H1 (cell line): ENCODE results near the gene DYNLRB1. TPM values are rescaled to one million over a fixed set of nuclear protein-coding genes. Genes with fewer than 3 reads are reported as not detected.

Experiments
- CTCF ChIA-PET: fragments of 300-600 bp; sonication (Branson Sonifier 250); formaldehyde crosslinking; loops from one replicate; lab custom pipeline; 2021; ENCODE audit not compliant: partially characterized antibody; lab: Charles Lee
- POLR2A ChIA-PET: fragments of 300-600 bp; sonication (Branson Sonifier 250); formaldehyde crosslinking; loops from one replicate; lab custom pipeline; 2021; ENCODE audit warnings: inconsistent platforms; ENCODE audit not compliant: partially characterized antibody; lab: Charles Lee
- DNase-seq, 2 experiments: peaks; one replicate each; pipeline versions ENCODE4 v3.0.0 to v3.0.0-alpha.2; 2010 to 2022; ENCODE audit warnings: low spot score in 2 of 2, low read depth in 1 of 2, mixed read lengths in 1 of 2
- FAIRE-seq: peaks from 2 replicates; lab custom pipeline; 2011; peaks lifted over from hg19 to GRCh38; lab: Jason Lieb, UNC
- H2AFZ ChIP-seq: 2 replicates; pipeline ENCODE4 v1.8.1; 2012; ENCODE audit warnings: low read length, inconsistent platforms
- H2AK5ac ChIP-seq: 2 replicates; pipeline ENCODE4 v1.6.1; 2013; ENCODE audit warnings: low read depth, low read length
- H2BK120ac ChIP-seq: replicated peaks from 2 replicates; pipeline ENCODE3; 2013; ENCODE audit warnings: low read depth, low read length, inconsistent platforms
- H2BK12ac ChIP-seq: 2 replicates; pipeline ENCODE4 v1.6.1; 2013; ENCODE audit warnings: low read depth, low read length
- H2BK15ac ChIP-seq: 2 replicates; pipeline ENCODE4 v1.6.1; 2013; ENCODE audit warnings: low read length
- H2BK20ac ChIP-seq: 2 replicates; pipeline ENCODE4 v1.6.1; 2013; ENCODE audit warnings: low read length
- H2BK5ac ChIP-seq: 2 replicates; pipeline ENCODE4 v1.6.1; 2013; ENCODE audit warnings: low read depth, low read length
- H3K14ac ChIP-seq: 2 replicates; pipeline ENCODE4 v1.6.1; 2013; ENCODE audit warnings: inconsistent platforms; ENCODE audit not compliant: insufficient read length
- H3K18ac ChIP-seq: 2 replicates; pipeline ENCODE4 v1.6.1; 2013; ENCODE audit warnings: low read length; ENCODE audit errors: extremely low read depth
- H3K23ac ChIP-seq: 2 replicates; pipeline ENCODE4 v1.6.1; 2013; ENCODE audit warnings: inconsistent platforms; ENCODE audit not compliant: insufficient read length
- H3K23me2 ChIP-seq: 2 replicates; pipeline ENCODE4 v1.6.1; 2013; ENCODE audit warnings: low read depth, low read length
- H3K27ac ChIP-seq: 2 replicates; pipeline ENCODE4 v1.6.1; 2011; ENCODE audit warnings: low read depth, low read length, inconsistent platforms
- H3K27me3 ChIP-seq, 4 experiments: replicated peaks in 1 of 4; 1 replicate in 1 of 4; 2 replicates in 3 of 4; pipeline versions ENCODE4 v1.6.1 to v1.8.1; 2011 to 2013; ENCODE audit warnings: low read length in 3 of 4, mild to moderate bottlenecking in 3 of 4, inconsistent platforms in 2 of 4, mixed read lengths in 2 of 4, moderate library complexity in 1 of 4; ENCODE audit not compliant: control insufficient read depth in 3 of 4, insufficient read depth in 3 of 4; ENCODE audit errors: extremely low read depth in 1 of 4
- H3K36me3 ChIP-seq, 4 experiments: 2 replicates each; pipeline versions ENCODE4 v1.6.1 to v1.8.1; 2011 to 2013; ENCODE audit warnings: mild to moderate bottlenecking in 4 of 4, low read length in 3 of 4, moderate library complexity in 2 of 4, control low read depth in 1 of 4, inconsistent platforms in 1 of 4; ENCODE audit not compliant: insufficient read depth in 4 of 4, control insufficient read depth in 2 of 4
- H3K4ac ChIP-seq: replicated peaks from 2 replicates; pipeline ENCODE3; 2013; ENCODE audit warnings: low read length, low read depth, mixed read lengths, inconsistent platforms; ENCODE audit not compliant: insufficient read length
- H3K4me1 ChIP-seq, 4 experiments: replicated peaks in 1 of 4; 1 replicate in 1 of 4; 2 replicates in 3 of 4; pipeline versions ENCODE4 v1.6.1 to v1.8.1; 2011 to 2013; ENCODE audit warnings: low read length in 3 of 4, inconsistent platforms in 2 of 4, mixed read lengths in 1 of 4; ENCODE audit not compliant: insufficient read depth in 4 of 4, control insufficient read depth in 3 of 4
- H3K4me2 ChIP-seq, 2 experiments: 2 replicates each; pipeline versions ENCODE4 v1.6.1 to v1.8.1; 2011 to 2013; ENCODE audit warnings: low read depth in 2 of 2, low read length in 2 of 2, control low read depth in 1 of 2, inconsistent platforms in 1 of 2, mild to moderate bottlenecking in 1 of 2; ENCODE audit not compliant: insufficient read depth in 1 of 2
- H3K4me3 ChIP-seq, 4 experiments: fragments of 200-600, 300-600 bp in 1 of 4; sonication (generic), shearing (Covaris generic), sonication (Bioruptor Twin) in 1 of 4; 2 replicates each; pipeline versions ENCODE4 v1.5.1 to v1.8.1; 2011 to 2016; ENCODE audit warnings: low read length in 4 of 4, low read depth in 3 of 4, control low read depth in 2 of 4, inconsistent platforms in 2 of 4, mild to moderate bottlenecking in 2 of 4, mixed read lengths in 1 of 4, moderate library complexity in 1 of 4; ENCODE audit not compliant: insufficient read depth in 2 of 4; ENCODE audit errors: extremely low read depth in 1 of 4
- H3K56ac ChIP-seq: replicated peaks from 2 replicates; pipeline ENCODE3; 2013; ENCODE audit warnings: low read depth, mild to moderate bottlenecking, mixed read lengths, low read length, inconsistent platforms; ENCODE audit not compliant: insufficient read length
- H3K79me1 ChIP-seq: 2 replicates; pipeline ENCODE4 v1.6.1; 2013; ENCODE audit warnings: low read depth, low read length, control low read depth
- H3K79me2 ChIP-seq, 2 experiments: 2 replicates each; pipeline versions ENCODE4 v1.6.1 to v1.8.1; 2012 to 2013; ENCODE audit warnings: low read length in 2 of 2, mild to moderate bottlenecking in 2 of 2, inconsistent platforms in 1 of 2; ENCODE audit not compliant: insufficient read depth in 2 of 2, control insufficient read depth in 1 of 2
- H3K9ac ChIP-seq, 4 experiments: replicated peaks in 1 of 4; 1 replicate in 1 of 4; 2 replicates in 3 of 4; pipeline versions ENCODE4 v1.6.1 to v1.8.1; 2011 to 2013; ENCODE audit warnings: low read depth in 3 of 4, low read length in 3 of 4, control low read depth in 2 of 4, mild to moderate bottlenecking in 2 of 4, moderate library complexity in 2 of 4, inconsistent platforms in 1 of 4; ENCODE audit errors: extremely low read depth in 1 of 4
- H3K9me3 ChIP-seq, 2 experiments: 2 replicates each; pipeline versions ENCODE4 v1.6.1 to v1.8.1; 2012 to 2013; ENCODE audit warnings: mild to moderate bottlenecking in 2 of 2, moderate library complexity in 2 of 2, control low read depth in 1 of 2, inconsistent platforms in 1 of 2, low read depth in 1 of 2, low read length in 1 of 2, mixed read lengths in 1 of 2; ENCODE audit not compliant: insufficient read depth in 2 of 2
- H4K20me1 ChIP-seq, 2 experiments: replicated peaks in 1 of 2; 2 replicates each; pipeline versions ENCODE3 to v1.8.1; 2011 to 2013; ENCODE audit warnings: inconsistent platforms in 2 of 2, low read length in 2 of 2, mild to moderate bottlenecking in 1 of 2; ENCODE audit not compliant: insufficient read depth in 2 of 2, control insufficient read depth in 1 of 2
- H4K5ac ChIP-seq: 2 replicates; pipeline ENCODE4 v1.6.1; 2013; ENCODE audit warnings: low read length, low read depth, mixed read lengths, inconsistent platforms; ENCODE audit not compliant: insufficient read length
- H4K8ac ChIP-seq: 2 replicates; pipeline ENCODE4 v1.8.0; 2013; ENCODE audit warnings: mild to moderate bottlenecking, moderate library complexity, low read length, inconsistent platforms; ENCODE audit not compliant: insufficient read depth; ENCODE audit errors: extremely low read depth
- H4K91ac ChIP-seq: replicated peaks from 2 replicates; pipeline ENCODE3; 2013; ENCODE audit warnings: low read length, mixed read lengths, inconsistent platforms; ENCODE audit not compliant: insufficient read length
- BACH1 ChIP-seq: IDR thresholded peaks from 2 replicates; pipeline ENCODE4 v1.6.1; 2012; ENCODE audit warnings: low read length, improper control_type of control experiment
- JUND ChIP-seq: IDR thresholded peaks from 2 replicates; pipeline ENCODE4 v1.6.1; 2011; ENCODE audit warnings: mild to moderate bottlenecking, improper control_type of control experiment, low read length
- KDM4A ChIP-seq: IDR thresholded peaks from one replicate; pipeline ENCODE4 v1.7.1; 2012; ENCODE audit warnings: low read depth, mild to moderate bottlenecking, moderate library complexity, low read length, inconsistent platforms; ENCODE audit not compliant: severe bottlenecking
- POLR2A ChIP-seq, 2 experiments: IDR thresholded peaks; 1 replicate in 1 of 2; 2 replicates in 1 of 2; pipeline ENCODE4 v1.6.1; 2011; ENCODE audit warnings: low read depth in 2 of 2, low read length in 2 of 2, mild to moderate bottlenecking in 2 of 2; ENCODE audit errors: control extremely low read depth in 1 of 2
- POLR2AphosphoS5 ChIP-seq: IDR thresholded peaks from 2 replicates; pipeline ENCODE4 v1.6.1; 2011; ENCODE audit warnings: low read depth, low read length
- SRF ChIP-seq: IDR thresholded peaks from 2 replicates; pipeline ENCODE4 v1.6.1; 2011; ENCODE audit warnings: mild to moderate bottlenecking, low read depth, low read length, moderate library complexity
- SUZ12 ChIP-seq: fragments of 200-600 bp; sonication (generic); IDR thresholded peaks from 2 replicates; pipeline ENCODE4 v1.6.1; 2012; ENCODE audit warnings: mild to moderate bottlenecking, inconsistent platforms, low read length, moderate library complexity, mixed read lengths
- TAF7 ChIP-seq: optimal IDR thresholded peaks from 2 replicates; pipeline ENCODE3; 2011; ENCODE audit warnings: low read depth, mild to moderate bottlenecking, inconsistent platforms, low read length, moderate library complexity, borderline replicate concordance
- WGBS, 2 experiments: shearing (Covaris generic) in 1 of 2; methylation state at CpG; one replicate each; pipeline versions ENCODE4 v1.1.6 to v1.1.7; 2013 to 2015; ENCODE audit warnings: low lambda C conversion rate in 2 of 2, mixed read lengths in 2 of 2, inconsistent platforms in 1 of 2, low coverage in 1 of 2, missing lambda C conversion rate in 1 of 2; ENCODE audit not compliant: insufficient replicate concordance in 2 of 2, insufficient coverage in 1 of 2, insufficient read length in 1 of 2; ENCODE audit errors: extremely low coverage in 1 of 2, missing lambda C conversion rate in 1 of 2; 5-methylcytosine and 5-hydroxymethylcytosine counted together
- polyA plus RNA-seq, 7 experiments: library from polyadenylated mRNA; depleted of rRNA in 3 of 7; stranded (reverse) in 5 of 7; unstranded in 2 of 7; fragments of >200 nt in 5 of 7; fragments of 200-250 nt in 2 of 7; gene quantifications; 1 replicate in 5 of 7; 2 replicates in 1 of 7; 4 replicates in 1 of 7; pipeline versions ENCODE4 v1.2.1 to v1.2.3, GENCODE V29; 2011 to 2013; ENCODE audit warnings: missing spikeins in 2 of 7, mixed read lengths in 2 of 7
- total RNA-seq: library from RNA; stranded (reverse); fragmentation: NEBNext Ultra II Directional; extraction: Animal tissue kit (Norgen Biotek cat#: 25700); gene quantifications from 2 replicates; pipeline ENCODE4 v1.2.1, GENCODE V29; 2021

Gene DYNLRB1
- total and polyA plus RNA-seq, 2 of the 8 experiments (the other 6 are each of a cell fraction or from before 2014, with no cell fraction given), result 109 to 214 TPM

DNA sequence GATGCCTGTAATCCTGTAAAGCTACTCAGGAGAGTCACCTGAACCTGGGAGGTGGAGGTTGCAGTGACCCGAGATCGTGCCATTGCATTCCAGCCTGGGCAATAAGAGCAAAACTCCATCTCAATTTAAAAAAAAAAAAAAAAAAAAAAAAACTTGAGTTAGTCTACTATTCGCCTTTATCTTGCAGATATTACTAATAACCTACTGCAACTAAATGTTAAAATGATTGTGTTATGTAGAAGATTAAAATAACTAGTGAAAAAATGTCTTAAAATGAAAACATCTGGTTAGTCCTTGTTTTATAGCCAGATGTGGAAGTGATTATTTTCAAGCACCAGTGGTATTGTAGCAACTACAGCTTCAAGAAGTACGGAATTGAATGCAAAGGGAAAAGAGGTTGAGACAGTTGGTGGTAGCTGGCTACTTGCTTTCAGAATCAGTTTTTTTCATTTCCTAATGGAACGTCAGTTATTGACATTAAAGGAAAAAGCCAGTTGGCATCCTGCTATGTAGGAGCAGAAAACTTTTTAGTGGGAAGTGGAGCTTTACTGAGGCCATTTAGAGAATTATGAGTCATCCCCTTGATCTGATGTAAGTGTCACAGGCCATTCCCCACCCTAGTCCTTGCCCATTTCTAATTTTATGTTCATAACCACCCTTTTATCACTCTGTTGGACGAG lies 43.8 kb upstream of the DYNLRB1 start:
- H3K18ac ChIP-seq, result no peak overlapping the region
- H3K9me3 ChIP-seq, result peaks cover 0 to 7% of the 10 kb centered on the region in 2 experiments; a peak in 1 of 4 replicates
- peaks cover 1 to 3% of the 10 kb centered on the region in 2 experiments for H4K20me1 ChIP-seq
- POLR2A ChIA-PET, result interaction anchor here (1.4 kb wide), 1 partner anchor 160 kb away, joined by 4 read pairs; no protein-coding TSS in a partner anchor
- H4K5ac ChIP-seq, result no peak overlapping the region
- H2BK20ac ChIP-seq, result no peak overlapping the region
- no peak for FAIRE-seq
- H3K4me1 ChIP-seq, result no peaks in the 10 kb centered on the region
- no peak for DNase-seq
- no peak overlapping the region for H3K14ac ChIP-seq
- H4K91ac ChIP-seq, result no peak overlapping the region
- TF ChIP-seq POLR2AphosphoS5 (no peak), TAF7 (no peak), KDM4A (no peak), SUZ12 (no peak), SRF (no peak), BACH1 (no peak), JUND (no peak), POLR2A (IDR thresholded peaks at IDR 0.05; ENCODE audit: control extremely low read depth in 1 of 2, low read depth in 2 of 2, low read length in 2 of 2) (no peak)
- H2BK15ac ChIP-seq, result no peak overlapping the region
- H2BK12ac ChIP-seq, result no peak overlapping the region
- no peak overlapping the region for H2BK120ac ChIP-seq
- 90% methylated on average over 6 of the region's 6 CpGs; no CpG with 5 or more reads in 1 of the 2 experiments for WGBS, 2 experiments
- no peak overlapping the region for H3K27ac ChIP-seq
- no peak overlapping the region for H3K4ac ChIP-seq
- no peak overlapping the region for H3K23ac ChIP-seq
- no peak overlapping the region for H3K9ac ChIP-seq
- CTCF ChIA-PET, result interaction anchor here (1.4 to 3.3 kb wide), 3 partner anchors 50 to 162 kb away, joined by 3 to 30 read pairs (median 4); no protein-coding TSS in a partner anchor
- H2BK5ac ChIP-seq, result no peak overlapping the region
- no peak overlapping the region for H3K56ac ChIP-seq
- no peak overlapping the region for H4K8ac ChIP-seq
- no peak overlapping the region for H2AK5ac ChIP-seq
- no peak overlapping the region for H2AFZ ChIP-seq
- H3K36me3 ChIP-seq, result peaks cover 2 to 36% (median 9%) of the 10 kb centered on the region in 4 experiments; a peak in 6 of 8 replicates
- no peak overlapping the region for H3K4me3 ChIP-seq
- no peaks in the 10 kb centered on the region for H3K79me2 ChIP-seq
- H3K23me2 ChIP-seq, result no peaks in the 10 kb centered on the region
- no peak overlapping the region for H3K4me2 ChIP-seq
- H3K79me1 ChIP-seq, result no peaks in the 10 kb centered on the region
- H3K27me3 ChIP-seq, result no peaks in the 10 kb centered on the region
